ENCODE data around the gene PAXX.
"Not testable (repeated sequence)": the region's sequence is repeated elsewhere in the genome, so short reads cannot be mapped to it uniquely, and the experiment has no call there.

PAXX gene

GRCh38 chr9:137020771-137021567 lies 28.7 kb downstream of the PAXX start:
- DNase-seq: no peak

GRCh38 chr9:137021568-137021978 lies 29.4 kb downstream of the PAXX start:
- no peak for DNase-seq

- DNase-seq: peak; percentile 85
Measured at GRCh38 chr9:137021979-137022661, 29.9 kb downstream of the PAXX start.

DNA sequence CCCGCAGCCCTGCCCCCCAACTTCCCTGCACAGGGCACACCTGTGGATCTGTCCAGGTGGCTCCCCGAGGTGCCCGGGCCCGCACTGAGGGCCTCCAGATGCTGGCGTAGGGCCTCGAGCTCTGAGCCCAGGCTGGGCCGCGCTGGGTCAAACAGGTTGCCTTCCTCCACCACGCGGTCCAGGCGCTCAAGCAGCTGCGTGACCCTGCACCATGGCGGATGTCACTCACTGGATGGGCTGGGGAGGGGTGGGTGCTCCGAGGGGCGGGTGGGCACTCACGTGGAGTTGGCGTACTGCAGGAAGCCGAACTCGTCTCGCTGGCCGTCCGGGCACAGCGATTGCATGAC lies 30.4 kb downstream of the PAXX start:
- no peak for DNase-seq

- DNase-seq: no peak
Measured at GRCh38 chr9:137023157-137023556, 30.9 kb downstream of the PAXX start.

DNA sequence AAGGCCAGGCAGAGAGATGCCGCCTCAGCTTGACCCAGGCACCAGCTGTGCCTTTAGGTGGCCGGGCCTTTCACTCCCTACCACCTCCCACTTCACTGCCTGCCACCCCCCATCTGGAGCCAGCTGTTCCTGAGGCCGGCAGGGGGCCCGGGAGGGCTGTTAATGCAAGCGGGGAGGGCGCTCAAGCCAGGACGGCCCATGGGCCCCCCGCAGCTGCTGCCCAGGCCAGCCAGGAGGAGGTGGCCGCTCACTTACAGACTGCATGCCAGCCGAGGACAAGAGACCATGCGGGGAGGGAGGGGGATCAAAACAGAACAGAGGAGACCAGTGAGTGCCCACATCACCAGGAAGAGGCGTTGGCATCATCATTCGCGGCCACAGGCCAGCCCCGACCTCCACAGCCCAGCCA lies 31.4 kb downstream of the PAXX start:
- DNase-seq: no peak

- peak; percentile 18 for DNase-seq
Measured at GRCh38 chr9:137025517-137025966, 33.3 kb downstream of the PAXX start.

DNA sequence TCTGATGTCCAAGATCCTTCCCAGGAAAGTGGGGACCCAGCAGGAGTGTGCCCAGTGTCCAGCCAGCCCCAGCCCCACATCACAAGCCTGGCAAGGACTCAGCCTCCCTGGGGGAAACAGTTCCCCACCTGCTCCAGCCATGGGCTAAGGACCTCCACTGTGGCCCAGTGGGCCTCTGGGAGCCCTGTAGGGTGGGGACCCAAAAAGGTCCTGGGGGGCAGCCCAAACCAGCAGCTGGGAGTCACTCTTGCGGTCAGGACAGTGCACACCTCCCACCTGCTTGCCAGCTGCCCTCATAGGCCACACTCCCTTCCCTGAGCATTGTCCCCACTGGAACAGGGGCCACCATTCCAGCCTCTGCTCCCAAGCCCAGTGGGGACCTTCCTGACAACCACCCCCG lies 34.2 kb downstream of the PAXX start:
- no peak for DNase-seq

- no peak for DNase-seq
Measured at GRCh38 chr9:137026828-137027227, 34.6 kb downstream of the PAXX start.

DNA sequence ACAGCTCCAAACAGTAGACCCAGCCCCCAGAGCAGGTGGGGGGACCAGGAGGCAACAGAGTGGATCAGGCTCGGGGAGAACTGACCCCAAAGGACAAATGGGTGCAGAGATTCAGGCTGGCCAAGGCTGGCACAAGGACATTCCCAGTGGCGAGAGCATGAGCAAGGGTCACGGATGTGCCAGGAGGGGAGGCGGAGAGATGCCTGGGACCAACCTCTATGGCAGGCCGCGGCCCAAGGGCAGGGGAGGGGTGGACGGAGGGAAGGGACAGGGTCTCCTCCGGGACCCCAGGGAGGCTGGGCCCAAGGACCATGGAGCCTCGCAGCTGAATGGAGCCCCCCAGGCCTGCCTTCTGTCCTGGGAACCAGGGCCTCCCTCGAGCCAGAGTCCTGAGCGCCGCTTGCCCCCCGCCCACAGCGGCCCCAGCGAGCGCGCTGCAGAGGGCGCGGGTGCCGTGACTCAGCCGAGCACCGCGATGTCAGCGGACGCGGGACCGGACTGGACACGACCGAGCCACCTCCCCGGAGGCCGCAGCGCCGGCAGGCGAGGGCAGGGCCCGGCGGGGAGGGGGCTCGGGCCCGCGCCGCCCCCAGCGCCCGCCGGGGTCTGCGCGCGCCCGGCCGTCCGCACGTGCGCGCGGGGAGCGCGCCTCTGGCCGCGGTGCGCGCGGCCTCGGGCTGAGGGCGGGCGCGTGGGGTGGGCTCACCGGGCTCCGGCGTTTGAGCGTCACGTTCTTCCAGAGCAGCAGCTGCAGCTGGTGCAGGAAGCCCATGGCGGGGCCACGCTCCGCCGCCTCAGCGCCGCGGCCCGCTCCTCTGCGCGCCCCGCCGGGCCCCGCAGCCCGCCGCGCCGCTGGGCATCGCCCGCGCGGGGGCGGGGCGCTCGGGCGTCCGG lies 35.4 kb downstream of the PAXX start, which contains the start of gene ABCA2:
TSS of gene ABCA2 (minus strand) at position 869 of the 894 bp plus-strand sequence. CDS start at position 772, 97 bp downstream.
- no peak for DNase-seq

DNA sequence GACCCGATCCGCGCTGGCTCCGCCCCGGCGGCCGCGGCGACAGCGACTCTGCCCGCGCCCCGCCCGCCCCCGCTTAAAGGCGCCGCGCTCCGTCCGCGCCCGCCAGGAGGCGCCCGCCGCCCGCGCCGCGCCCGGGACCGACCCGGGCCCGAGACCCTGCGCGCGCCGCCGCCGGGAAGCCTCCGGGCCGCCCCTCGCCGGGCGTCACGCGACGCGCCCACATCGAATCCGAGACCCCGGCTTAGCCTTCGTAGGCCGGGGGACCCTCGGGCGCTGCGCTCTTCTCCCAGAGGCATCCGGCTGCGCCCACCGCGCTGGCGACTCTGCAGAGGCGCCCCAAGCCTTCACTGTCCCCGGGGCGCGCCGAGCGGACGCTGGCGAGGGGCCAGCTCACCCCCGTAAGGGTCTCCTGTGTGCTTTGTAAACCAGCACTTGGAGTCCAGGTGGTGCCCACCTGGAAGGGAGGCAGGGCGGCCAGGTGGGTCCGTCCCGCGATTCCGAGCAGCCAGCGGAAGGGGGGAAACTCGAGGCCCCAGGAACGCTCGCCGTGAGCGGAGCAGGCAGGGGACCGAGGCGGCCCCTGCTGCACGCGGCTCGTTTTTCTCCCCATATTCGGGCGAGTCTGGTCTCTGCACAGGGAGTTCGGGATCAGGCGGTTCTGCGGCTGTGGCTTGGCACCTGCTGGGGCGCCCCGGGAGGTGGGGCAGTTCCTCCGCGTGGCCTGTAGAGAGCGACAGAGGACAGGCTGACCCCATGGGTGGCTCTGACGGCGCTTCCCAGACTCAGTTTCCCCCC lies 36.2 kb downstream of the PAXX start:
- DNase-seq: peak; percentile 69

- DNase-seq: peak; percentile 79
Measured at GRCh38 chr9:137029058-137029936, 37.1 kb downstream of the PAXX start.

- peak; percentile 31 for DNase-seq
Measured at GRCh38 chr9:137030006-137030405, 37.8 kb downstream of the PAXX start.

DNA sequence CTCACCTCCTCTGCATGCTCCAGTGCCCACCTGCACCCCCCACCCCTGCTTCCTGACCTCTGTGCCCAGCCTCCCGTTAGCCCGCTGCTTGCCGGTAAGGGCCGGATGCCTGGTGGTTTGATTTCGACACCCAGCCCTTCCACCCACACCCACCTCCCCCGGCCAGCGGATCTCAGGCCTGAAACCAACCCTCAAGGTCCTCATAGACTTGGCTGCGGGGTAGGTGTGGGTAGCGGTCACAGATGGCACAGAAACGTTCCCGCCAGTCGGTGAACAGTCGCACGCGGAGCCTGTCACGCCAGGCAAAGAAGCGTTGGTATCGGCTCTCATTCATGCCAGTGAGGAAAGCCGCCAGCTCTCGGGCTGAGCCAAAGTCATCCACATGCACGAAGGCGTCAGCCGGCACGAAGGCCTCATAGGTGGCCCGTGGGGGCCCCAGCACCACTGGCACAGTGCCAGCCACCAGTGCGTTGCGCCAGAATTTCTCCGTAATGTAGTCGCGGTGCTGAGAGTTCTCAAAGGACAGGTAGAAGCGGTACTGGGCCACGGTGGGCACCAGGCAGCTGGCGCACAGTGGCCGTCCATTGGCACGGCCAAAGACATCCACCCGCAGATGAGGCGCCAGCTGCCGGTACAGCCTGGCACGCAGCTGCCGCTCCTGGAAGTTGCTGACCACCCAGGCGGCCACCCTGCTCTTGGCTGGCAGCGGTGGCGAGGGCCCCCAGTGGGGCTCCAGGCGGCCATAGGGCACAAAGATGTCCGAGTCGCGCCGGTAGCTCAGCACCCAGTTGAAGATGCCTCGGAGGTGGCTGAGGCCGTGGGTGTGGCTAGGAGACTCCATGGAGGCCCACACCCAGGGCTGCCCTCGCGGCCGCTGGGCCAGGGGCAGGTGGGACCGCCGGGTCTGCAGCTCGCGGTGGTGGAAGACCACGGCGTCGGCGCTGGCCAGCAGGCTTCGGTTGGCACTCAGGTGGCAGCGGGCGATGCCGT lies 38.6 kb downstream of the PAXX start:
- peak; percentile 91 for DNase-seq

GRCh38 chr9:137031904-137032640 lies 39.9 kb downstream of the PAXX start, which contains the start of gene FUT7:
Gene FUT7 (minus strand): TSS chr9:137032088. CDS start chr9:137031991, 97 bp downstream.
- DNase-seq: peak; percentile 76

- DNase-seq: peak; percentile 90
Measured at GRCh38 chr9:137032858-137033257, 40.6 kb downstream of the PAXX start.

- not testable (repeated sequence) for DNase-seq
Measured at GRCh38 chr9:137033481-137033880, 41.3 kb downstream of the PAXX start.

DNA sequence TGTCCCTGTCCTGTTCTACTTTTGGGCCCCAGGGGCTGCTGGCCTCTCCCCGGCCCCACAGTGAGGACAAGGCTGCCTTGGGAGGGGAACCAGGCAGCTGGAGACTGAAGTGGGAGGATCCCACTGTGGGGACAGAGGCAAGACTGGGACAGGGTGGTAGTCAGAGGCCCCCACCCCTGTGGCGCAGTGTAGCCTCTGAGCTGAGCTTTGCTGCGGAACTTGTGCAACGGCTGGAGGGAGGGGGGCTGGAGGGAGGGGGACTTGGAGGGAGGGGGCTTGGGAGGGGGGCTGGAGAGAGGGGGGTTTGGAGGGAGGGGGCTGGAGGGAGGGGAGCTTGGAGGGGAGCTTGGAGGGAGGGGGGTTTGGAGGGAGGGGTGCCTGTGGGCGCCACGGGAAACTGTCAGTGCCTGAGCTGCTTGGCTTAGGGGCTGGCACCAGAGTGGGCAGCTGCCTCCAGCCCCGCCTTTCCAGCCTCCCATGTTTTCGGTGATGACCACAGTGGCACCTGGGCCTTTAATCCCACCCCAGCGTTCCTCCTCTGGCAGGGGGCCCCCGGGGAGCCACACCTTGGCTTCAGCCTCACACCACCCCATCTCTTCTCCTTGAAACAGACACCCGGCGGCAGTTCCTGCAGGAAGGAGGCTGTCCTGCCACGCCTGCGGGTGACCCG lies 42.0 kb downstream of the PAXX start:
- peak; percentile 82 for DNase-seq

Data from MV-4-11 (cell line).